Measurements from ENCODE around the gene SLC35F2. TPM values are rescaled to one million over a fixed set of nuclear protein-coding genes. Genes with fewer than 3 reads are reported as not detected.

Gene SLC35F2
- total RNA-seq, 1 experiment from 2014 or later, result 7.9 TPM

- no peak for DNase-seq (ENCODE audit: low read depth in 1 of 2, low spot score in 2 of 2)
- Histone ChIP-seq H3K9me3 (replicated peaks) (no peaks in the 10 kb centered on the region), H3K27ac (no peak overlapping the region), H3K27me3 (replicated peaks) (no peaks in the 10 kb centered on the region), H3K36me3 (no peaks in the 10 kb centered on the region), H3K4me1 (replicated peaks) (no peaks in the 10 kb centered on the region), H3K4me3 (no peak overlapping the region)
Observed at GRCh38 chr11:107756553-107756952, 102.0 kb downstream of the SLC35F2 start.

- H3K36me3 ChIP-seq, result no peaks in the 10 kb centered on the region
- no peak overlapping the region for H3K27ac ChIP-seq
- no peaks in the 10 kb centered on the region for H3K27me3 ChIP-seq (replicated peaks)
- no peak overlapping the region for H3K4me3 ChIP-seq
- no peaks in the 10 kb centered on the region for H3K4me1 ChIP-seq (replicated peaks)
- DNase-seq (ENCODE audit: low read depth in 1 of 2, low spot score in 2 of 2), result no peak
- H3K9me3 ChIP-seq (replicated peaks), result no peaks in the 10 kb centered on the region
Observed at GRCh38 chr11:107752949-107753822, 105.4 kb downstream of the SLC35F2 start.

GRCh38 chr11:107752508-107752907, 106.1 kb downstream of the SLC35F2 start:
- Histone ChIP-seq H3K4me1 (replicated peaks) (no peaks in the 10 kb centered on the region), H3K36me3 (no peaks in the 10 kb centered on the region), H3K27me3 (replicated peaks) (no peaks in the 10 kb centered on the region), H3K9me3 (replicated peaks) (no peaks in the 10 kb centered on the region), H3K27ac (no peak overlapping the region), H3K4me3 (no peak overlapping the region)
- DNase-seq (ENCODE audit: low read depth in 1 of 2, low spot score in 2 of 2), result no peak

- no peaks in the 10 kb centered on the region for H3K36me3 ChIP-seq
- no peaks in the 10 kb centered on the region for H3K9me3 ChIP-seq (replicated peaks)
- H3K4me3 ChIP-seq, result no peak overlapping the region
- no peaks in the 10 kb centered on the region for H3K27me3 ChIP-seq (replicated peaks)
- DNase-seq (ENCODE audit: low read depth in 1 of 2, low spot score in 2 of 2), result no peak
- no peaks in the 10 kb centered on the region for H3K4me1 ChIP-seq (replicated peaks)
- H3K27ac ChIP-seq, result no peak overlapping the region
Observed at GRCh38 chr11:107751082-107751481, 107.5 kb downstream of the SLC35F2 start.

GRCh38 chr11:107750313-107750712, 108.3 kb downstream of the SLC35F2 start:
- Histone ChIP-seq H3K4me3 (no peak overlapping the region), H3K4me1 (replicated peaks) (no peaks in the 10 kb centered on the region), H3K36me3 (no peaks in the 10 kb centered on the region), H3K27ac (no peak overlapping the region), H3K9me3 (replicated peaks) (no peaks in the 10 kb centered on the region), H3K27me3 (replicated peaks) (no peaks in the 10 kb centered on the region)
- DNase-seq (ENCODE audit: low read depth in 1 of 2, low spot score in 2 of 2), result no peak

- DNase-seq (ENCODE audit: low read depth in 1 of 2, low spot score in 2 of 2), result no peak
- no peak overlapping the region for H3K4me3 ChIP-seq
- no peaks in the 10 kb centered on the region for H3K9me3 ChIP-seq (replicated peaks)
- no peaks in the 10 kb centered on the region for H3K4me1 ChIP-seq (replicated peaks)
- H3K36me3 ChIP-seq, result no peaks in the 10 kb centered on the region
- no peaks in the 10 kb centered on the region for H3K27me3 ChIP-seq (replicated peaks)
- no peak overlapping the region for H3K27ac ChIP-seq
Observed at GRCh38 chr11:107747622-107748021, 111.0 kb downstream of the SLC35F2 start.

GRCh38 chr11:107744736-107745135, 113.9 kb downstream of the SLC35F2 start:
- Histone ChIP-seq H3K36me3 (no peaks in the 10 kb centered on the region), H3K27ac (no peak overlapping the region), H3K27me3 (replicated peaks) (no peaks in the 10 kb centered on the region), H3K4me3 (no peak overlapping the region), H3K4me1 (replicated peaks) (no peaks in the 10 kb centered on the region), H3K9me3 (replicated peaks) (no peaks in the 10 kb centered on the region)
- DNase-seq (ENCODE audit: low read depth in 1 of 2, low spot score in 2 of 2), result no peak

GRCh38 chr11:107743191-107743590, 115.4 kb downstream of the SLC35F2 start:
- no peaks in the 10 kb centered on the region for H3K27me3 ChIP-seq (replicated peaks)
- H3K36me3 ChIP-seq, result no peaks in the 10 kb centered on the region
- H3K9me3 ChIP-seq (replicated peaks), result no peaks in the 10 kb centered on the region
- no peak overlapping the region for H3K27ac ChIP-seq
- no peak for DNase-seq (ENCODE audit: low read depth in 1 of 2, low spot score in 2 of 2)
- no peaks in the 10 kb centered on the region for H3K4me1 ChIP-seq (replicated peaks)
- no peak overlapping the region for H3K4me3 ChIP-seq

- H3K27ac ChIP-seq, result no peak overlapping the region
- no peaks in the 10 kb centered on the region for H3K9me3 ChIP-seq (replicated peaks)
- H3K4me1 ChIP-seq (replicated peaks), result no peaks in the 10 kb centered on the region
- DNase-seq (ENCODE audit: low read depth in 1 of 2, low spot score in 2 of 2), result no peak
- no peaks in the 10 kb centered on the region for H3K27me3 ChIP-seq (replicated peaks)
- H3K4me3 ChIP-seq, result no peak overlapping the region
- no peaks in the 10 kb centered on the region for H3K36me3 ChIP-seq
Observed at GRCh38 chr11:107741044-107741823, 117.4 kb downstream of the SLC35F2 start.

Other genes starting within 250 kb of the SLC35F2 start
- gene SLN, start 146.7 kb downstream of the SLC35F2 start, total RNA-seq (2014; rRNA removed; shearing (Covaris generic)), result not detected in 2 replicates
- gene RAB39A, start 69.7 kb upstream of the SLC35F2 start, total RNA-seq (2014; rRNA removed; shearing (Covaris generic)), result not detected in 2 replicates
- 17.1 and 19.6 TPM in 2 replicates for gene CUL5, start 150.1 kb upstream of the SLC35F2 start, total RNA-seq (2014; rRNA removed; shearing (Covaris generic))